K562 (cell line): Measurements from ENCODE around the gene NT5DC1. TPM values are rescaled to one million over a fixed set of nuclear protein-coding genes. Genes with fewer than 3 reads are reported as not detected.

Source experiments
- ASH1L ChIP-seq: fragments of 450-650 bp; IDR thresholded peaks from 2 replicates; pipeline ENCODE4 v1.6.1; 2018; ENCODE audit warnings: borderline replicate concordance, mild to moderate bottlenecking, low read depth; ENCODE audit not compliant: partially characterized antibody
- CCNT2 ChIP-seq: IDR thresholded peaks from 2 replicates; pipeline ENCODE4 v1.6.1; 2011; ENCODE audit warnings: borderline replicate concordance, low read depth, mild to moderate bottlenecking, moderate library complexity, mixed read lengths, low read length; ENCODE audit not compliant: insufficient read length; ENCODE audit errors: extremely low read depth
- ELK3 ChIP-seq: fragments of 450-650 bp; formaldehyde crosslinking; IDR thresholded peaks from 2 replicates; pipeline ENCODE4 v1.4.0; 2020; ENCODE audit warnings: mild to moderate bottlenecking
- ETV1 ChIP-seq: fragments of 450-650 bp; conservative IDR thresholded peaks from 2 replicates; pipeline ENCODE4 v1.6.1; 2016; ENCODE audit warnings: missing genetic modification characterization, control low read depth, low read depth, missing compliant biosample characterization
- HMBOX1 ChIP-seq: sonication (generic); IDR thresholded peaks from 2 replicates; pipeline ENCODE4 v1.6.1; 2016
- IRF2 ChIP-seq: sonication (generic); formaldehyde crosslinking; IDR thresholded peaks from 2 replicates; pipeline ENCODE4 v1.8.1; 2022; ENCODE audit warnings: mild to moderate bottlenecking, missing genetic modification reagents
- MCM7 ChIP-seq, 2 experiments: fragments of 450-650 bp; IDR thresholded peaks; 2 replicates each; pipeline ENCODE4 v1.6.1; 2016 to 2018
- MYNN ChIP-seq, 2 experiments: sonication (generic); formaldehyde crosslinking in 1 of 2; IDR thresholded peaks; 2 replicates each; pipeline versions ENCODE4 v1.5.0 to v1.6.1; 2016 to 2020; ENCODE audit warnings: antibody characterized with exemption in 1 of 2, missing genetic modification reagents in 1 of 2
- NCOA1 ChIP-seq: fragments of 450-650 bp; IDR thresholded peaks from 2 replicates; pipeline ENCODE4 v1.6.1; 2016; ENCODE audit warnings: low read depth
- NRF1 ChIP-seq, 2 experiments: fragments of 450-650 bp; IDR thresholded peaks in 1 of 2; conservative IDR thresholded peaks in 1 of 2; 2 replicates each; pipeline ENCODE4 v1.6.1; 2014; ENCODE audit warnings: mild to moderate bottlenecking in 2 of 2
- RBM15 ChIP-seq: fragments of 200-400 bp; formaldehyde crosslinking; IDR thresholded peaks from 2 replicates; pipeline ENCODE4 v1.6.1; 2018; ENCODE audit warnings: mild to moderate bottlenecking, low read length, moderate library complexity; ENCODE audit not compliant: insufficient read depth
- SUPT5H ChIP-seq: fragments of 450-650 bp; IDR thresholded peaks from 2 replicates; pipeline ENCODE4 v1.6.1; 2016
- TAL1 ChIP-seq: fragments of 450-650 bp; IDR thresholded peaks from 2 replicates; pipeline ENCODE4 v1.6.1; 2016; ENCODE audit warnings: mild to moderate bottlenecking
- THAP12 ChIP-seq: fragments of 250-450 bp; sonication (Bioruptor Pico); IDR thresholded peaks from 2 replicates; pipeline ENCODE4 v1.9.0; 2021; ENCODE audit warnings: mild to moderate bottlenecking, inconsistent platforms
- ZBTB12 ChIP-seq: fragments of 250-450 bp; sonication (Bioruptor Pico); IDR thresholded peaks from 2 replicates; pipeline ENCODE4 v1.4.0; 2020
- ZBTB34 ChIP-seq: fragments of 250-450 bp; sonication (Bioruptor Pico); IDR thresholded peaks from 2 replicates; pipeline ENCODE4 v1.8.0; 2021; ENCODE audit warnings: mild to moderate bottlenecking, moderate library complexity
- ZKSCAN1 ChIP-seq: fragments of 150-350 bp; IDR thresholded peaks from 2 replicates; pipeline ENCODE4 v1.6.1; 2016; ENCODE audit warnings: low read depth, low read length
- ZNF511 ChIP-seq: sonication (generic); formaldehyde crosslinking; IDR thresholded peaks from 2 replicates; pipeline ENCODE4 v1.8.0; 2022; ENCODE audit warnings: mild to moderate bottlenecking, missing genetic modification reagents
- ZNF551 ChIP-seq: fragments of 250-450 bp; sonication (Bioruptor Pico); IDR thresholded peaks from 2 replicates; pipeline ENCODE4 v1.5.0; 2021; ENCODE audit warnings: mild to moderate bottlenecking, moderate library complexity
- ZNF561 ChIP-seq: fragments of 450-650 bp; formaldehyde crosslinking; conservative IDR thresholded peaks from 2 replicates; pipeline ENCODE4 v1.4.0; 2020; ENCODE audit warnings: mild to moderate bottlenecking, moderate library complexity
- ZNF79 ChIP-seq: fragments of 250-450 bp; sonication (Bioruptor Pico); IDR thresholded peaks from 2 replicates; pipeline ENCODE4 v1.4.0; 2020; ENCODE audit warnings: low read depth, mild to moderate bottlenecking, moderate library complexity
- polyA plus RNA-seq, 8 experiments: library from polyadenylated mRNA; depleted of rRNA in 4 of 8; stranded (reverse) in 5 of 8; unstranded in 3 of 8; fragments of >200 nt; fragmentation: Nextera tagmentation in 2 of 8; fragmentation: Illumina TruSeq in 1 of 8; extraction: Ambion mirVana in 2 of 8; extraction: Trizol in 1 of 8; gene quantifications; 2 replicates each; pipeline versions ENCODE4 v1.2.1 to v1.2.3, GENCODE V29; 2011 to 2014; ENCODE audit warnings: inconsistent platforms in 1 of 8, missing spikeins in 1 of 8
- total RNA-seq, 7 experiments: library from RNA; depleted of rRNA in 6 of 7; stranded (reverse); fragments of >200 nt in 6 of 7; fragmentation: Illumina TruSeq in 2 of 7; extraction: Trizol in 2 of 7; gene quantifications; 2 replicates each; pipeline versions ENCODE4 v1.2.1 to v1.2.3, GENCODE V29; 2011 to 2021; ENCODE audit warnings: low replicate concordance in 1 of 7

The NT5DC1 gene
- total and polyA plus RNA-seq, 9 of the 15 experiments (the other 6 are each of a cell fraction or from before 2014, with no cell fraction given), result 4.9 to 28.5 (median 16.3) TPM

- TF ChIP-seq MYNN (IDR thresholded peaks at IDR 0.05), result no peak
- no peak for TF ChIP-seq MYNN (CRISPR knock-in tag; IDR thresholded peaks at IDR 0.05)
- no peak for TF ChIP-seq MCM7 (IDR thresholded peaks at IDR 0.05)
- TF ChIP-seq ZNF561 (CRISPR knock-in tag), result no peak
- TF ChIP-seq HMBOX1, result no peak
- TF ChIP-seq CCNT2, result no peak
- TF ChIP-seq ELK3, result no peak
- no peak for TF ChIP-seq ZNF551 (CRISPR knock-in tag)
- no peak for TF ChIP-seq ASH1L
- no peak for TF ChIP-seq NRF1 (conservative IDR thresholded peaks at IDR 0.05 in 1 of 2, IDR thresholded peaks at IDR 0.05 in 1 of 2)
- TF ChIP-seq RBM15, result no peak
- TF ChIP-seq ZBTB34, result no peak
- TF ChIP-seq ZKSCAN1, result no peak
- TF ChIP-seq ZBTB12 (CRISPR knock-in tag), result no peak
- no peak for TF ChIP-seq IRF2 (CRISPR knock-in tag)
- no peak for TF ChIP-seq ETV1 (tag)
- TF ChIP-seq TAL1, result no peak
- TF ChIP-seq SUPT5H, result no peak
- no peak for TF ChIP-seq ZNF79 (CRISPR knock-in tag)
- TF ChIP-seq NCOA1, result no peak
- no peak for TF ChIP-seq THAP12 (CRISPR knock-in tag)
- no peak for TF ChIP-seq ZNF511
Observed at GRCh38 chr6:116246089-116246488, 145.4 kb downstream of the NT5DC1 start (continued).
